Measurements from ENCODE around the gene ARRB1.
"Not testable (repeated sequence)": the region's sequence is repeated elsewhere in the genome, so short reads cannot be mapped to it uniquely, and the experiment has no call there.

Gene ARRB1

GRCh38 chr11:75274716-75275115 is 76.7 kb downstream of the ARRB1 start:
- not testable (repeated sequence) for DNase-seq (ENCODE audit: low spot score)

GRCh38 chr11:75273411-75274391 is 77.8 kb downstream of the ARRB1 start:
- DNase-seq (ENCODE audit: low spot score) = no peak

- no peak for DNase-seq (ENCODE audit: low spot score)
Observed at GRCh38 chr11:75272821-75273301, 78.6 kb downstream of the ARRB1 start.

- DNase-seq (ENCODE audit: low spot score) = no peak
Observed at GRCh38 chr11:75272391-75272790, 79.1 kb downstream of the ARRB1 start.

GRCh38 chr11:75271730-75272129 is 79.7 kb downstream of the ARRB1 start:
- DNase-seq (ENCODE audit: low spot score) = no peak

GRCh38 chr11:75270896-75271418 is 80.5 kb downstream of the ARRB1 start:
- DNase-seq (ENCODE audit: low spot score) = no peak

- DNase-seq (ENCODE audit: low spot score) = no peak
Observed at GRCh38 chr11:75269896-75270295, 81.6 kb downstream of the ARRB1 start.

GRCh38 chr11:75269367-75269660 is 82.1 kb downstream of the ARRB1 start:
- no peak for DNase-seq (ENCODE audit: low spot score)

GRCh38 chr11:75268626-75269366 is 82.7 kb downstream of the ARRB1 start:
- DNase-seq (ENCODE audit: low spot score) = no peak

GRCh38 chr11:75267171-75267970 is 84.1 kb downstream of the ARRB1 start:
- DNase-seq (ENCODE audit: low spot score) = no peak

GRCh38 chr11:75265851-75266531 is 85.5 kb downstream of the ARRB1 start:
- DNase-seq (ENCODE audit: low spot score) = no peak

GRCh38 chr11:75264971-75265370 is 86.5 kb downstream of the ARRB1 start:
- no peak for DNase-seq (ENCODE audit: low spot score)

- DNase-seq (ENCODE audit: low spot score) = no peak
Observed at GRCh38 chr11:75264356-75264755, 87.1 kb downstream of the ARRB1 start.

- no peak for DNase-seq (ENCODE audit: low spot score)
Observed at GRCh38 chr11:75263944-75264349, 87.5 kb downstream of the ARRB1 start.

- no peak for DNase-seq (ENCODE audit: low spot score)
Observed at GRCh38 chr11:75262961-75263852, 88.3 kb downstream of the ARRB1 start.

- no peak for DNase-seq (ENCODE audit: low spot score)
Observed at GRCh38 chr11:75262436-75262835, 89.0 kb downstream of the ARRB1 start.

- DNase-seq (ENCODE audit: low spot score) = no peak
Observed at GRCh38 chr11:75261902-75262361, 89.5 kb downstream of the ARRB1 start.

- DNase-seq (ENCODE audit: low spot score) = no peak
Observed at GRCh38 chr11:75260396-75261170, 90.9 kb downstream of the ARRB1 start.

GRCh38 chr11:75254326-75254725 is 97.1 kb downstream of the ARRB1 start:
- DNase-seq (ENCODE audit: low spot score) = no peak

All from globus pallidus (tissue), 1 donor.